H9 (cell line): ENCODE measurements around the gene TRAK2. TPM values are rescaled to one million over a fixed set of nuclear protein-coding genes. Genes with fewer than 3 reads are reported as not detected.
A peak's percentile ranks its signal among the peaks of the same experiment; 100 is the strongest.

Experiments used
- DNase-seq: peaks from one replicate; pipeline ENCODE4 v3.0.0-alpha.2; 2017
- H2AFZ ChIP-seq: one replicate; pipeline ENCODE4 v1.6.1; 2013; ENCODE audit warnings: mild to moderate bottlenecking, low read length, control low read depth, moderate library complexity
- H2AK5ac ChIP-seq: 2 replicates; pipeline ENCODE4 v1.6.1; 2013; ENCODE audit warnings: low read length, control low read depth, mixed read lengths; ENCODE audit not compliant: insufficient read length
- H2BK120ac ChIP-seq: one replicate; pipeline ENCODE4 v1.6.1; 2013; ENCODE audit warnings: low read depth, mild to moderate bottlenecking, low read length, control low read depth, inconsistent platforms; ENCODE audit not compliant: poor library complexity, severe bottlenecking
- H2BK12ac ChIP-seq: 2 replicates; pipeline ENCODE4 v1.6.1; 2013; ENCODE audit warnings: low read length, control low read depth, mixed read lengths, low read depth; ENCODE audit not compliant: insufficient read length
- H2BK15ac ChIP-seq: 2 replicates; pipeline ENCODE4 v1.6.1; 2013; ENCODE audit warnings: low read depth, low read length, control low read depth
- H2BK20ac ChIP-seq: one replicate; pipeline ENCODE4 v1.6.1; 2013; ENCODE audit warnings: low read depth, mild to moderate bottlenecking, low read length, control low read depth, inconsistent platforms; ENCODE audit not compliant: poor library complexity, severe bottlenecking
- H2BK5ac ChIP-seq: 2 replicates; pipeline ENCODE4 v1.6.1; 2013; ENCODE audit warnings: low read length, control low read depth, mixed read lengths; ENCODE audit not compliant: insufficient read length
- H3K14ac ChIP-seq: 2 replicates; pipeline ENCODE4 v1.6.1; 2013; ENCODE audit warnings: low read length, control low read depth; ENCODE audit not compliant: insufficient read depth
- H3K18ac ChIP-seq: 2 replicates; pipeline ENCODE4 v1.6.1; 2013; ENCODE audit warnings: low read depth, mild to moderate bottlenecking, mixed read lengths, low read length, control low read depth; ENCODE audit not compliant: insufficient read length
- H3K23ac ChIP-seq: 2 replicates; pipeline ENCODE4 v1.6.1; 2013; ENCODE audit warnings: low read length, control low read depth, mixed read lengths, low read depth; ENCODE audit not compliant: insufficient read length
- H3K23me2 ChIP-seq: 2 replicates; pipeline ENCODE4 v1.6.1; 2013; ENCODE audit warnings: low read depth, mild to moderate bottlenecking, mixed read lengths, low read length, control low read depth; ENCODE audit not compliant: insufficient read length, poor library complexity, severe bottlenecking
- H3K27ac ChIP-seq: 2 replicates; pipeline ENCODE4 v1.5.1; 2013; ENCODE audit warnings: low read length, control low read depth, mixed read lengths, low read depth; ENCODE audit not compliant: insufficient read length
- H3K27me3 ChIP-seq: 2 replicates; pipeline ENCODE4 v1.6.1; 2013; ENCODE audit warnings: low read length, control low read depth, inconsistent platforms; ENCODE audit not compliant: insufficient read depth
- H3K4ac ChIP-seq: 2 replicates; pipeline ENCODE4 v1.6.1; 2013; ENCODE audit warnings: low read depth, mild to moderate bottlenecking, control low read depth, inconsistent platforms, low read length, moderate library complexity
- H3K4me1 ChIP-seq: 2 replicates; pipeline ENCODE4 v1.6.1; 2013; ENCODE audit warnings: low read length, control low read depth, inconsistent platforms; ENCODE audit not compliant: insufficient read depth
- H3K4me2 ChIP-seq: 2 replicates; pipeline ENCODE4 v1.6.1; 2013; ENCODE audit warnings: low read length, control low read depth, mixed read lengths; ENCODE audit not compliant: insufficient read length, insufficient read depth
- H3K56ac ChIP-seq: 2 replicates; pipeline ENCODE4 v1.6.1; 2013; ENCODE audit warnings: low read depth, mild to moderate bottlenecking, mixed read lengths, low read length, control low read depth; ENCODE audit not compliant: insufficient read length
- H3K79me1 ChIP-seq: 2 replicates; pipeline ENCODE4 v1.6.1; 2013; ENCODE audit warnings: low read depth, mild to moderate bottlenecking, moderate library complexity, low read length, control low read depth, inconsistent platforms; ENCODE audit not compliant: insufficient read depth, poor library complexity, severe bottlenecking
- H3K79me2 ChIP-seq: 2 replicates; pipeline ENCODE4 v1.6.1; 2013; ENCODE audit warnings: low read length, control low read depth, inconsistent platforms; ENCODE audit not compliant: insufficient read depth
- H3K9ac ChIP-seq: 2 replicates; pipeline ENCODE4 v1.6.1; 2013; ENCODE audit warnings: low read length, control low read depth, mixed read lengths; ENCODE audit not compliant: insufficient read length; ENCODE audit errors: extremely low read depth
- H3K9me3 ChIP-seq: one replicate; pipeline ENCODE4 v1.6.1; 2013; ENCODE audit warnings: low read depth, low read length, inconsistent platforms; ENCODE audit not compliant: control insufficient read depth
- H3T11ph ChIP-seq: one replicate; pipeline ENCODE4 v1.6.1; 2013; ENCODE audit warnings: mild to moderate bottlenecking, low read length, control low read depth, inconsistent platforms
- H4K20me1 ChIP-seq: one replicate; pipeline ENCODE4 v1.6.1; 2013; ENCODE audit not compliant: control insufficient read depth, insufficient read length, insufficient read depth
- H4K5ac ChIP-seq: 2 replicates; pipeline ENCODE4 v1.6.1; 2013; ENCODE audit warnings: low read depth, mild to moderate bottlenecking, mixed read lengths, low read length, control low read depth; ENCODE audit not compliant: insufficient read length
- H4K8ac ChIP-seq: replicated peaks from 2 replicates; pipeline ENCODE4 v1.6.1; 2013; ENCODE audit warnings: low read length, control low read depth, mixed read lengths, low read depth; ENCODE audit not compliant: insufficient read length
- H4K91ac ChIP-seq: 2 replicates; pipeline ENCODE4 v1.6.1; 2013; ENCODE audit warnings: low read depth, mild to moderate bottlenecking, moderate library complexity, mixed read lengths, low read length, control low read depth; ENCODE audit not compliant: insufficient read length
- H3K27ac Mint-ChIP-seq, 3 experiments: 2 replicates in 2 of 3; 3 replicates in 1 of 3; pipeline ENCODE4 v1.8.0; 2020 to 2021; ENCODE audit warnings: mixed read lengths in 3 of 3, mild to moderate bottlenecking in 1 of 3, moderate library complexity in 1 of 3
- H3K27me3 Mint-ChIP-seq: 2 replicates; pipeline ENCODE4 v1.8.0; 2021; ENCODE audit warnings: low read depth, mild to moderate bottlenecking, moderate library complexity, mixed read lengths
- H3K36me3 Mint-ChIP-seq, 3 experiments: 2 replicates in 2 of 3; 3 replicates in 1 of 3; pipeline ENCODE4 v1.8.0; 2020 to 2021; ENCODE audit warnings: low read depth in 3 of 3, mixed read lengths in 3 of 3; ENCODE audit not compliant: insufficient read depth in 1 of 3
- H3K4me1 Mint-ChIP-seq, 2 experiments: 2 replicates each; pipeline ENCODE4 v1.8.0; 2020; ENCODE audit warnings: mixed read lengths in 2 of 2
- H3K4me3 Mint-ChIP-seq, 2 experiments: 2 replicates in 1 of 2; 3 replicates in 1 of 2; pipeline ENCODE4 v1.8.0; 2020 to 2021; ENCODE audit warnings: mild to moderate bottlenecking in 2 of 2, mixed read lengths in 2 of 2, moderate library complexity in 1 of 2
- H3K9me3 Mint-ChIP-seq, 2 experiments: 2 replicates in 1 of 2; 3 replicates in 1 of 2; pipeline ENCODE4 v1.8.0; 2020; ENCODE audit warnings: mild to moderate bottlenecking in 2 of 2, mixed read lengths in 2 of 2, moderate library complexity in 1 of 2
- WGBS: extraction: QIAGEN DNeasy Blood & Tissue Kit; methylation state at CpG from one replicate; pipeline ENCODE4 v1.1.7; 2013; ENCODE audit warnings: missing lambda C conversion rate, low lambda C conversion rate, mixed read lengths; ENCODE audit not compliant: insufficient read length; ENCODE audit errors: extremely low coverage; 5-methylcytosine and 5-hydroxymethylcytosine counted together
- total RNA-seq: library from RNA; stranded (reverse); gene quantifications from 2 replicates; pipeline ENCODE4 v1.2.1, GENCODE V29; 2021
- TF ChIP-seq, protein P1 (sequence below): fragments of 200-600 bp; sonication (generic); conservative IDR thresholded peaks from 3 replicates; pipeline ENCODE4 v1.8.0; 2021; ENCODE audit warnings: antibody characterized with exemption, mild to moderate bottlenecking

TRAK2 gene
- total RNA-seq, 1 experiment from 2014 or later: 14.2 TPM

DNA sequence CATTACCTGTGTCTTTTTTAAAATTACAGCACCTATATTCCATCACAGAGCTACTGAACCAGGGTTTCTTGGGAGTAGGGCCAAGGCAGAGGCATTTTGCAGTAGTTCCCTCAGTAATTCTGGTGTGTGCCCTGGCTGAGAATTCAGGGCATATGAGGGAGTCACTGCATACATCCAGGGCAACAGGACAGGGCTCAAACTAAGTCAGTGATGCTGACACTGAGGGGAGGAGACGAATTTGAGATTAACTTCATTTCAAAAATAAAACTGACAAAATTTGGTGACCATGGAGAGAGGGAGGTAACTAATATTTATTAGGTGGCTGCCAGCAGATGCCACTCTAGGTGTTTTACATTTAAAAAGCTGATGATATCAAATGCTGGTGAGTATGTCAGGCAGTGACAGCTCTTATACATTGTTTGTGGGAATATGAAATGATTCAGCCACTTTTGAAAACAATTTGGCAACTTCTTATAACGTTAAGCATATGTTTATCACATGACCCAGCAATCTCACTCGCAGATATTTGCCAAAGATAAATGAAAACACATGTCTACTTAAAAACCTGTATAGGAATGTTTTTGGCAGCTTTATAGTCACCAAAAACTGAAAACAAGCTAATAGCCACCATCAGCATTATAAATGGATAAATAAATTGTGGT is 20.6 kb upstream of the TRAK2 start:
- Histone ChIP-seq H2BK120ac (no peak overlapping the region), H3K14ac (no peak overlapping the region), H3K18ac (no peak overlapping the region), H2BK5ac (no peak overlapping the region), H3K4me1 (no peaks in the 10 kb centered on the region; the same call in 1 of the 2 replicates), H3K4ac (no peak overlapping the region), H4K91ac (no peak overlapping the region), H3K9me3 (no peaks in the 10 kb centered on the region), H4K5ac (no peak overlapping the region), H2BK15ac (no peak overlapping the region), H3K79me1 (no peaks in the 10 kb centered on the region), H2BK20ac (no peak overlapping the region), H3K27ac (no peak overlapping the region), H3K4me2 (no peak overlapping the region), H3K9ac (no peak overlapping the region), H3K79me2 (no peaks in the 10 kb centered on the region), H3K27me3 (no peaks in the 10 kb centered on the region), H3K56ac (no peak overlapping the region), H4K20me1 (no peaks in the 10 kb centered on the region), H3T11ph (no peak overlapping the region), H2AK5ac (no peak overlapping the region), H2AFZ (no peak overlapping the region), H2BK12ac (no peak overlapping the region), H4K8ac (no peak overlapping the region), H3K23ac (no peak overlapping the region), H3K23me2 (no peaks in the 10 kb centered on the region)
- DNase-seq: no peak
- Mint-ChIP-seq H3K4me1 (peaks cover 9 to 10% of the 10 kb centered on the region in 2 experiments), H3K27ac (peak overlapping the region in 2 of 3 experiments; percentile 1 to 24; a peak in 2 of 7 replicates), H3K4me3 (no peak overlapping the region), H3K27me3 (no peaks in the 10 kb centered on the region), H3K36me3 (peaks cover 6 to 37% (median 23%) of the 10 kb centered on the region in 3 experiments; a peak in 5 of 7 replicates), H3K9me3 (no peaks in the 10 kb centered on the region)
- WGBS: no CpG with 5 or more reads among the region's 3 CpGs
- TF ChIP-seq, protein P1, sequence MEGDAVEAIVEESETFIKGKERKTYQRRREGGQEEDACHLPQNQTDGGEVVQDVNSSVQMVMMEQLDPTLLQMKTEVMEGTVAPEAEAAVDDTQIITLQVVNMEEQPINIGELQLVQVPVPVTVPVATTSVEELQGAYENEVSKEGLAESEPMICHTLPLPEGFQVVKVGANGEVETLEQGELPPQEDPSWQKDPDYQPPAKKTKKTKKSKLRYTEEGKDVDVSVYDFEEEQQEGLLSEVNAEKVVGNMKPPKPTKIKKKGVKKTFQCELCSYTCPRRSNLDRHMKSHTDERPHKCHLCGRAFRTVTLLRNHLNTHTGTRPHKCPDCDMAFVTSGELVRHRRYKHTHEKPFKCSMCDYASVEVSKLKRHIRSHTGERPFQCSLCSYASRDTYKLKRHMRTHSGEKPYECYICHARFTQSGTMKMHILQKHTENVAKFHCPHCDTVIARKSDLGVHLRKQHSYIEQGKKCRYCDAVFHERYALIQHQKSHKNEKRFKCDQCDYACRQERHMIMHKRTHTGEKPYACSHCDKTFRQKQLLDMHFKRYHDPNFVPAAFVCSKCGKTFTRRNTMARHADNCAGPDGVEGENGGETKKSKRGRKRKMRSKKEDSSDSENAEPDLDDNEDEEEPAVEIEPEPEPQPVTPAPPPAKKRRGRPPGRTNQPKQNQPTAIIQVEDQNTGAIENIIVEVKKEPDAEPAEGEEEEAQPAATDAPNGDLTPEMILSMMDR: no peak
